Inferior parietal cortex (tissue), 1 donor: ENCODE measurements around the gene ATR.
A peak's percentile ranks its signal among the peaks of the same experiment; 100 is the strongest.
"Not testable (repeated sequence)": the region's sequence is repeated elsewhere in the genome, so short reads cannot be mapped to it uniquely, and the experiment has no call there.

Experiments used
- DNase-seq: peaks from one replicate; pipeline ENCODE4 v3.0.0-alpha.2; 2016; ENCODE audit errors: extremely low spot score

ATR gene

GRCh38 chr3:142595141-142595540 is 16.6 kb upstream of the ATR start:
- no peak for DNase-seq

- not testable (repeated sequence) for DNase-seq
Observed at GRCh38 chr3:142592268-142592667, 13.7 kb upstream of the ATR start.

- DNase-seq = no peak
Observed at GRCh38 chr3:142588703-142589102, 10.2 kb upstream of the ATR start.

GRCh38 chr3:142586803-142587406 is 8.4 kb upstream of the ATR start:
- peak; percentile 82 for DNase-seq

- DNase-seq = not testable (repeated sequence)
Observed at GRCh38 chr3:142581070-142581469, 2.5 kb upstream of the ATR start.

GRCh38 chr3:142580061-142580423 is 1.5 kb upstream of the ATR start:
- DNase-seq = no peak

GRCh38 chr3:142577696-142578328 is 721 bp downstream of the ATR start:
- peak; percentile 44 for DNase-seq

- no peak for DNase-seq
Observed at GRCh38 chr3:142576792-142577191, 1.7 kb downstream of the ATR start.

GRCh38 chr3:142574665-142575064 is 3.9 kb downstream of the ATR start:
- no peak for DNase-seq

- DNase-seq = not testable (repeated sequence)
Observed at GRCh38 chr3:142574223-142574622, 4.3 kb downstream of the ATR start.

GRCh38 chr3:142569422-142569821 is 9.1 kb downstream of the ATR start:
- DNase-seq = not testable (repeated sequence)

GRCh38 chr3:142568393-142569017 is 10.0 kb downstream of the ATR start:
- no peak for DNase-seq

- DNase-seq = no peak
Observed at GRCh38 chr3:142566096-142566495, 12.4 kb downstream of the ATR start.

- no peak for DNase-seq
Observed at GRCh38 chr3:142563496-142563997, 15.0 kb downstream of the ATR start.

- no peak for DNase-seq
Observed at GRCh38 chr3:142560118-142560517, 18.4 kb downstream of the ATR start.

GRCh38 chr3:142553741-142554140 is 24.8 kb downstream of the ATR start:
- DNase-seq = no peak

- DNase-seq = not testable (repeated sequence)
Observed at GRCh38 chr3:142552579-142552978, 26.0 kb downstream of the ATR start.

GRCh38 chr3:142549986-142550385 is 28.5 kb downstream of the ATR start:
- no peak for DNase-seq

GRCh38 chr3:142543307-142543706 is 35.2 kb downstream of the ATR start:
- DNase-seq = no peak

GRCh38 chr3:142542054-142542453 is 36.5 kb downstream of the ATR start:
- DNase-seq = no peak

GRCh38 chr3:142536519-142536918 is 42.0 kb downstream of the ATR start:
- DNase-seq = no peak

GRCh38 chr3:142534543-142534942 is 44.0 kb downstream of the ATR start:
- DNase-seq = no peak

GRCh38 chr3:142530296-142530695 is 48.2 kb downstream of the ATR start:
- DNase-seq = no peak
